D721Med (cell line): Measurements from ENCODE around the gene SOBP.

Experiments
- DNase-seq: peaks from one replicate; pipeline ENCODE4 v3.0.0; 2011; ENCODE audit warnings: low spot score; ENCODE audit not compliant: insufficient read length
- FAIRE-seq: peaks from 2 replicates; lab custom pipeline; 2011; peaks lifted over from hg19 to GRCh38; lab: Jason Lieb, UNC
- CTCF ChIP-seq: IDR thresholded peaks from 2 replicates; pipeline ENCODE4 v1.5.1; 2012; ENCODE audit warnings: mild to moderate bottlenecking, control low read depth; ENCODE audit not compliant: insufficient read depth; ENCODE audit errors: missing control alignments

SOBP gene

GRCh38 chr6:107564589-107564951 lies 74.7 kb downstream of the SOBP start:
- no peak for FAIRE-seq
- TF ChIP-seq CTCF, result no peak
- no peak for DNase-seq

- TF ChIP-seq CTCF, result no peak
- no peak for DNase-seq
- no peak for FAIRE-seq
These were observed 75.3 kb downstream of the SOBP start for GRCh38 chr6:107565165-107565723.

DNA sequence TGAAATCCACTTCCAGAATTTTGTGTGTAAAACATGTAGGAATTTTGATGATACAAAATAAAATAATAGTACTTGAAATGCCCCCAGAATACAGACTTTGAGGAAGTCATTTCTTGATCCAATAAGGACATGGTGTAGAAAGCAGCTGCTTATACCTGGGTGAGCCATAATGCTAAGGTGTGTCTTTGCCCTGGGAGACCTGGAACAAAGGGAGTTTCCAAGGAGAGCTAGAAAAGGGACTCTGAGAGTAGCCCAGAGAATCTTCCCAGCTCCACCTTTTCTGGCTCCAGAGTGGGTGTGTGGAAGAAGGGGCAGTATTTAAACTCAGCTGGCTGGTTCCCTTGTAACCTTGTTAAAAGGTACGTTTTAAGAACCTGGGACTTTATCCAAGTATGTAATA lies 77.7 kb downstream of the SOBP start:
- TF ChIP-seq CTCF, result no peak
- no peak for DNase-seq
- FAIRE-seq, result no peak

GRCh38 chr6:107569473-107569872 lies 79.6 kb downstream of the SOBP start:
- no peak for TF ChIP-seq CTCF
- FAIRE-seq (no peak), DNase-seq (no peak)

DNA sequence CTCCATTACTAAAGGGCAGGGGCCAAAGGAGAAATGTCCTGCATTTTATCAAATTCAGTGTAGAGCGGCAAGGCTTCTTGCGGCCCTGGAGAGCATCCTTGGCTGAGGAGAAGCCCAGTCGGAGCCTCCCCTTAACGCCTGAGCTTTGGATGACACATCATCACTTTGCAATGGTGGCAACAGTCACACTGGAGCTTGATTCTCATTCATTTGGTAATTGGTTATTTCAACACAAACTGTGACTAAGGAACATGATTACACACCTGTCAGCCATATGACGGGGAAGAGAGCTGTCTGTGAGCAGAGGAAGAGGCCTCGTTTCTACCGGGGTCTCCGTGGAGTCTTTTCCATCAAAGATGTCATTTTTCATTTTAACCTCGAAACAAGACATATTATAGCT lies 81.4 kb downstream of the SOBP start:
- no peak for FAIRE-seq
- no peak for TF ChIP-seq CTCF

DNA sequence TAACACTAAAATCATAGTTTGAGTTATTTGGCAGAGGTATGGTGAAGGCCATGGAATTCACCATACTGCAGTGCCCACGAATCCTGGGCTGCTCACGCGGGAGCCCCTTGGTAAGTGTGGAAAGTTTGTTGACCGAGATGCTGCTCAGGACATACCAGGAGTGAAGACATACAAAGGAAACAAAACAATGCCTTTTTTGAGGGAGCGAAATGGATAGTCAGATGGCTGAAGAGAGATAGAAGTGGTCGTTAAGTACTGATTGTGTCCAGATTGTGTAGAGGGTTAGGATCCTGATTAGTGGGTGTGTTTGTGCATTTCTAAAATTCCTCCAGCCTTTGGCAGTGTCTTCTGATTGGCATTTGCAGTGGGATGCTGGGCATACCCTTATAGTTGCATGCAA lies 83.0 kb downstream of the SOBP start:
- FAIRE-seq (no peak), DNase-seq (no peak)

More for the DNA sequence above, 81.4 kb downstream of the SOBP start:
- no peak for DNase-seq

DNA sequence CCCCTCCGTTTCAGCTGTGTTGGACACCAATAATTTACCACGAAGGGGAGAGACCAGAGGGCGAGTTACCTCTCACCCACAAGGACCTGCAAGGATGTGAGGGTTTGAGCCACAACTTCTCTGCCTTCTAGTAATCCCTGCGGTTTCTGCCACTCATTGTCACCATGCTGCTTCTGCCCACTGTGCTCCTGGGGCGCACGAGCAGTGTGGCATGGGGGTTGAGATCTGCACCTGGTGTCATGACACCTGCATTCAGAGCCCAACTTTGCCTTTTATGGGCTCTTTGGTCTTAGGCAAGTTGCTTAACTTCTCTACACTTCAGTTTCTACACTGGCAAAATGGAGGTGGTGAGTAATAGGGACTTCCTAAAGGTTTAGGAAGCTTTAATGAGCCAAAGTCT lies 84.9 kb downstream of the SOBP start:
- no peak for TF ChIP-seq CTCF
- FAIRE-seq (no peak), DNase-seq (no peak)

More for the DNA sequence above, 83.0 kb downstream of the SOBP start:
- TF ChIP-seq CTCF, result no peak
